Renal cortical epithelial cell (primary cell): ENCODE results near the gene SPINK8. TPM values are rescaled to one million over a fixed set of nuclear protein-coding genes. Genes with fewer than 3 reads are reported as not detected.
"Not testable (repeated sequence)": the region's sequence is repeated elsewhere in the genome, so short reads cannot be mapped to it uniquely, and the experiment has no call there.

ENCODE experiments used
- DNase-seq: peaks from one replicate; pipeline ENCODE4 v3.0.0-alpha.2; 2011; ENCODE audit warnings: low read depth
- total RNA-seq: library from RNA; depleted of rRNA; stranded (reverse); fragments of >200 nt; gene quantifications from 2 replicates; pipeline ENCODE4 v1.2.3, GENCODE V29; 2014

The SPINK8 gene
- total RNA-seq: not detected in 2 replicates

DNA sequence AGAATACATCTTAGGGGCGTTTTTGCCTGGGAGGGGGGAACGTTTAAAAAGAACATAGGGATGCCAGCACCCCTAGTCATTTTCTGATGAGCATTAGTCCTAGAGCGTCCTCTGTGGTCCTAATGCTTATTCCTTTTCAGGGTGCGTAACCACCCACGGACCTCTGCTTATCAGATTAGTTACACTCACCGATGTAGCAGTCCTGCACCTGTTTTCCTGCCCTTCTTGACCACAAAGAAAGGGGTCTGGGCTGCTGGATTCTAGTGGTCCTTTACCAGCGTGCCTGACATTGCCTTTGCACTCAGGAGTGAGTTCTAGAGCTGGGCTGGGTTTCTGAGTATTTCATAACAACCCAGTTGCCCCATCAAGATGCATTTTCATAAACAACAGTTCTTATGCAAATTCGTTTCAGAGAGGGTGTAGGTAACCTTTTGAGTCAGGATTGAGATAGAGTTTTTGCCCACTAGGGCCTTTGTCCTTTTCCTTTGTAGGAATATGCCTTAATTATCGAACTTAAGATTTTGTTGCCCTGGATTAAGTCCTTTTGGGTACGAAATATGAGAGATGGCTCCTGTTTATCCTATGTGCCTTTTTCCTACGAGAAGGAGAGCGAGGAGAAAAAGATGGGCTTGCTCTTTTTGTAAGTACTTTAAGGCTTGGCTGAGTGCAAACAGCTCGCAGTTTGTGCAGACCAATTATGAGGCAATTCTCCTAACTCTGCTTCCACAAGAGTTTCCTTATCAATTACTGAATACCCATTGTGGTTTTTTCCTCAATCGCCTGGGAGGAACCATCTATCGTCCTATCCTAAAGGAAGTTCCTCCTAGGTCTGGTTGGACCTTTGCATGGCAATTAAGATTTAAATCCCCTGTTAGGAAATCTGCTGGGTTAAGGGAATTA lies at the start of gene SPINK8:
Gene SPINK8, minus strand, starts transcription at position 316 of the 900 bp plus-strand sequence. CDS start 5,320 bp downstream, outside the sequence.
- DNase-seq: not testable (repeated sequence)

- DNase-seq: no peak
Measured at GRCh38 chr3:48372862-48373435, 39.5 kb upstream of the SPINK8 start.

DNA sequence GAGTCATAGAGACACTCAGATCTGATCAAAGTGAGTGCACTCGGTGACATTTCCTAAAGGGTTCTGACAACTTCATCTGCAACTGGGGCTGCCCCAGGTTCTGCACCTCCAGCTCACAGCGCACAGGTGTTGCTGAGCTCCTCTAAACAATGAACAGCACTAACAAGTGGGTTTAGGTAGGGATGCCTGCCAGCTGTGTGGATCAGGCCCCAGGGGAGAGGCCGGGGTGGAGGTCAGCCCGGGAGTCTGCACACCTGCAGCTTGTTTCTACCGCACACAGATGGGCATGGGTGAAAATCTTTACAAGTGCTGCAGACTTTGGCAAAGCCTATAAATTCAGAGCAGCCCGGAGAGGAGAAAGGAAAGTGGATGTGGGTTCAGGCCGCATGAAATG lies 38.9 kb upstream of the SPINK8 start:
- no peak for DNase-seq

DNA sequence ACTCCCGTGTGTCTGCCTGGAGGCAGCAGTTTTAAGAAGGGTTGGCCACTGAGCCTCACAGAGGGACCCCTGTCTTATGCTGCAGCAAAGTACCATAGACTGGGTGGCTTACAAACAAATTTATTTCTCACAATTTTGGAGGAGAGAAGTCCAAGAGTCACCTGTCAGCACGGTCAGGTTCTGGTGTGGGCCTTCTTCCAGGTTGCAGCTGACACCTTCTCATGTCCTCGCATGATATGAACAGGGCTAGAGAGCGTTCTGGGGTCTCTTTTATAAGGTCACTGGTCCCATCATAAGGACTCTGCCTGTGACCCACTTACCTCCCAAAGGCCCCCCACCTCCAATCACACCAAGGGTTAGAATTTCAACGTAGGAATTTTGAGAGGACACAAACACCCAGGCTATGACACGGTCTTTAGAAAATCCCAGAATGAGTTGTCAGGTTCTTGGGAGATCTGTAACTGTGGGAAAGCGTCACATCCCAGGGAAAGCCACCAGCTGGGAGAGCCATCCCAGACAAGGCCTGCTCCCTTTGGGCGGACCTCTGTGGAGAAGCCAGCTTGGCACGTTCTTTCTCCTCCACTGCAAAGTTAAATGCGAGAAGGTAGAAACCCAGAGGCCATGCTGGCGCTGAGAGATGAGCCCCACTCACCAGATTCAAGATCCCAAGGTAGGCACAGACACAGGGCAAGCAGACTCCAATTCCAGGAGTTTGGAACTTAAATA lies 38.4 kb upstream of the SPINK8 start, which contains the start of gene FBXW12:
Gene FBXW12, plus strand, starts transcription at position 569 of the 726 bp plus-strand sequence. CDS start 549 bp downstream, outside the sequence.
- no peak for DNase-seq

GRCh38 chr3:48370333-48370713 lies 36.9 kb upstream of the SPINK8 start:
- DNase-seq: no peak

GRCh38 chr3:48369693-48370332 lies 36.4 kb upstream of the SPINK8 start:
- DNase-seq: no peak

- peak; percentile 15 for DNase-seq
Measured at GRCh38 chr3:48367201-48367600, 33.7 kb upstream of the SPINK8 start.

DNA sequence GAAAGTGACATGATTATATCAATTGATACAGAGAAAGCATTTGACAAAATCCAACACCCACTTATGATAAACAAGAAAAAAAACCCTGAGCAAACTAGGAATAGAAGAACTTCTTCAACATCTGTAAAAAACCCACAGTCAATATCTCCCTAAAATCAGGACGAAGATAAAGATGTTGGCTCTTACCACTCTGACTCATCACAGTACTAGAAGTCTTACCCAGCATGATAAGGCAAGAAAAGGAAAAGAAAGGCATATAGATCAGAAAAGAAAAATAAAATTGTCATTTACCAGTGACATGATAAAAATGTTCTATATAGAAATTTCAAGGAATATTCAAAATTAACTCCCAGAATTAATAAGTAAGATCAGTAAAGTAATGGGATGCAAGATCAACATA lies 31.4 kb upstream of the SPINK8 start:
- no peak for DNase-seq

DNA sequence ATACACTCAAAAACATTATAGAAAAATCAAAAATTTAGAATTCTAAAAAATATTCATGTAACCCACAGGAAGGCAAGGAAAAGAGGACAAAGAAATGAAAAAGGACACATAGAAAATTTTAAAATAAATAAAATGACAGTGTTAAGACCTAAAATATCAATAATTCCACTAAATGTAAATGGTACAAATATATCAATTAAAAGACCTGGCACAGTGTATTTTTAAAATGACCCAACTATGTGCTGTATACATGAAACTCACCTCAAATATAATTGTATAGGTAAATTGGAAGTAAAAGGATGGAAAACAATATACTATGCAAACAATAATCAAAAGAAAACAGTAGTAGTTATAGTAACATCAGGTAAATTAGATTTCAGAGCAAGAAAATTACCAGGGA lies 28.5 kb upstream of the SPINK8 start:
- DNase-seq: no peak

GRCh38 chr3:48356419-48356818 lies 23.0 kb upstream of the SPINK8 start:
- DNase-seq: peak; percentile 2

DNA sequence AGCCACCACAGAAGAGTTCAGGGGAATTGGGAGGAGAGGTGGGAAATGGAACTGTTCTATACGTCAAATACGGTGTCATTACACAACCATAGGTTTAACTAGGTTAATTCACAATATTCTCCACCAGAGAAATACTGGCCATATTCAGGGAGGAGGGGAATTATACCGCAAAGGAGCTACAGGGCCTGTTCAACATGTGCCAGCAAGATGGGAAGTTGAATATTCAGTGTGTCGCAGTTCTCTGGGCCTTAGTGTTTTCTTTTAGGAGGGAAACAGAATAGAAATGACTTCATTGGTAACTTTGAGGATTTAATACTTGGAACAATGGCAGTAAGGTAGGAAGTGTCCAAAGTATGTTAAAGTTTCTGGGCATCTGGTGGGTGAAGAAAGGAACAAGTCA lies 20.5 kb upstream of the SPINK8 start:
- DNase-seq: no peak

DNA sequence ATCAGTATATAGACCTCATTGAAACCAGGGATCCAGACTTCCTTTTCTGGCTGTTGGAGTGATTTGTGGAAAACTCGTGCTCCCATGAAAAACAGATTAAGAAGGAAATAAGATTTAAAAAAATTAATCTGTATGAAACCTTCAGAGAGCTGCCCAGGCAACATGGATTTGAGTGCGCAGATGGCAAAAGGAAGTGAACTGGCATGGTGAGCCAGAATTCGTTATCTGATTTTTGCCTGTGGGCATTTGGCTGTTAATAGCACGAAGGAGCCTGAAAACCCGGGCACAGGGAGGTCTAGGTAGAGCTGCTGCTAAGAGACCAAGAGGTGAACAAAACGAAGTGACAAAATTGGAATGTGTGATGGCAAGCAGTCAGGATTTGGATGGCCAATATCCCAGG lies 19.1 kb upstream of the SPINK8 start:
- DNase-seq: peak; percentile 2

GRCh38 chr3:48347500-48347899 lies 14.0 kb upstream of the SPINK8 start:
- no peak for DNase-seq

DNA sequence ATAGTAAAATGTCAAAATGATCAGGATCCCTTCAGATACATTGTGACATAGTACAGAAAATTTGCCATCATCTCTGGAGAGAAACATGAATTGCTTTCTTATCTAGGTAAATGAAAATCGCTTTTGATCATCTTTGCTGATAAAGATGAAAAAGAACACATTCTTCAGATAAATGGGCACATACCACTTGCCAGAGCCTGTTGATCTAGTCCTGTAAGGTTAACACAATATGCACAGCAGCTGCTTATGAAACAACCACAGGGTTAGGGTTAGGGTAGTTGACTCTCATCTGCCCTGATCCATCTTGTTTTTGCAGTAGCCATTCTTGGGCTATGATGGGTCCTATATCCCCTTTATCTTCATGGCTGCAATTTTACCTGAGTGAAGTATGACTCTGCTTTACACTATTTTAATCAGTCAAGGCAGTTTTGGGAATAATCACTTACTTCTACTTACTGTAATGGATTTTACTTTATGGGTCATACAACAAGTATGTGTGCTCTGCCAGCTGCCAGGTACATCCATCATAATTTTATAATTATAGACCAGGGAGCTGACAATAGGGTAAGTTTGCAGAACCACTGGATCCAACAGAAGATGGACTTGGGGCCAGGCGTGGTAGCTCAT lies 12.6 kb upstream of the SPINK8 start:
- no peak for DNase-seq

DNA sequence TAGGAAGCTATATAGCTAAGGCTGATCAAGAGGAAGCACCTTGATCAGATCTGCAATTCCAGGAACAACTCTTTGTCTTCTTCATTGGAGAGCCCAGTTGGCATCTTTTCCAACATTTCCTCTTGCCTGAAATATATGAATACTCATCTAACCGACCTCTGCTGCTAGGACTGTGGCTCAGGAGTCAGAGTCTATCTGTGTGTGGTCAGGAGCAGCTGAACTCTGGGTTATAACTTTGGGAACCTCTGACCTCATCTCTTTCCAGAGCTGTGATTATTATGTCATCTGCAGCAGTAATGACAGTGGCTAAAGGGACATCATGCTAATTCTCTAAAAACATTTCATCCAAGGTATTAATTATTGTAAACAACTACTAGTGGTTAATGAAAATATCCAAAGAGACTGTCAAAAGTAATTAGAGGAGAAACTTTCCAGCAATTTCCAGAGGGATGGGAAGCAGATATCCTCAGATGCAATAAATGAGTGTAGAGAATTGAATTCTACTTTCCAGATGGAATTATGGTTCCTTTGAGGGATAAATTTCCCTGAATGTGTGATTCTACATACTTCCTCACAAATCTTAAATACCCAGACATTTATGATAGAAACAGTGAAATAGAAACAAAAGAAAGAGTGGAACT lies 11.5 kb upstream of the SPINK8 start:
- no peak for DNase-seq

- DNase-seq: no peak
Measured at GRCh38 chr3:48343432-48343831, 10.0 kb upstream of the SPINK8 start.

GRCh38 chr3:48338635-48339034 lies 5.2 kb upstream of the SPINK8 start:
- no peak for DNase-seq

- not testable (repeated sequence) for DNase-seq
Measured at GRCh38 chr3:48337536-48337935, 4.1 kb upstream of the SPINK8 start.

- not testable (repeated sequence) for DNase-seq
Measured at GRCh38 chr3:48335286-48335685, 1.8 kb upstream of the SPINK8 start.

GRCh38 chr3:48334605-48335004 lies 1.1 kb upstream of the SPINK8 start:
- no peak for DNase-seq
